Keratinocyte (primary cell): Measurements from ENCODE around the gene PDIA6. TPM values are rescaled to one million over a fixed set of nuclear protein-coding genes. Genes with fewer than 3 reads are reported as not detected.

Experiments used
- DNase-seq: peaks from one replicate; pipeline ENCODE4 v3.0.0-alpha.2; 2011; ENCODE audit warnings: low read depth, missing footprints, low spot score
- FAIRE-seq: peaks from 2 replicates; lab custom pipeline; 2011; peaks lifted over from hg19 to GRCh38; lab: Jason Lieb, UNC
- H2AFZ ChIP-seq: 2 replicates; pipeline ENCODE4 v1.6.0; 2012; ENCODE audit warnings: low read length, control low read depth, inconsistent platforms; ENCODE audit not compliant: control insufficient read depth
- H3K27ac ChIP-seq: 2 replicates; pipeline ENCODE4 v1.5.1; 2011; ENCODE audit warnings: low read length; ENCODE audit not compliant: control insufficient read depth, insufficient read depth
- H3K27me3 ChIP-seq: 3 replicates; pipeline ENCODE4 v1.6.0; 2011; ENCODE audit warnings: low read length; ENCODE audit not compliant: control insufficient read depth, insufficient read depth; ENCODE audit errors: extremely low read depth
- H3K36me3 ChIP-seq, 2 experiments: 2 replicates in 1 of 2; 3 replicates in 1 of 2; pipeline ENCODE4 v1.5.1; 2011; ENCODE audit warnings: low read length in 2 of 2, mild to moderate bottlenecking in 1 of 2; ENCODE audit not compliant: control insufficient read depth in 2 of 2, insufficient read depth in 2 of 2; ENCODE audit errors: extremely low read depth in 1 of 2
- H3K4me1 ChIP-seq: 3 replicates; pipeline ENCODE4 v1.5.1; 2011; ENCODE audit warnings: low read length; ENCODE audit not compliant: control insufficient read depth, insufficient read depth; ENCODE audit errors: extremely low read depth
- H3K4me2 ChIP-seq: 3 replicates; pipeline ENCODE4 v1.6.0; 2011; ENCODE audit warnings: low read depth, low read length; ENCODE audit not compliant: control insufficient read depth, insufficient read depth; ENCODE audit errors: extremely low read depth
- H3K4me3 ChIP-seq, 3 experiments: fragments of 200-600 bp in 1 of 3; sonication (generic) in 1 of 3; 2 replicates in 2 of 3; 3 replicates in 1 of 3; pipeline ENCODE4 v1.5.1; 2011 to 2016; ENCODE audit warnings: low read length in 3 of 3, mild to moderate bottlenecking in 3 of 3, control low read depth in 2 of 3, inconsistent platforms in 1 of 3, low read depth in 1 of 3, mixed read lengths in 1 of 3, mixed run types in 1 of 3, moderate library complexity in 1 of 3; ENCODE audit not compliant: control insufficient read depth in 2 of 3, insufficient read depth in 2 of 3; ENCODE audit errors: extremely low read depth in 1 of 3
- H3K79me2 ChIP-seq: 2 replicates; pipeline ENCODE4 v1.6.0; 2012; ENCODE audit warnings: low read length; ENCODE audit not compliant: control insufficient read depth, insufficient read depth
- H3K9ac ChIP-seq: 3 replicates; pipeline ENCODE4 v1.6.0; 2011; ENCODE audit warnings: low read length; ENCODE audit not compliant: control insufficient read depth, insufficient read depth; ENCODE audit errors: extremely low read depth
- H3K9me1 ChIP-seq: 3 replicates; pipeline ENCODE4 v1.6.0; 2011; ENCODE audit warnings: low read length; ENCODE audit not compliant: control insufficient read depth, insufficient read depth; ENCODE audit errors: extremely low read depth
- H3K9me3 ChIP-seq: 2 replicates; pipeline ENCODE4 v1.5.1; 2012; ENCODE audit warnings: low read depth, low read length; ENCODE audit not compliant: control insufficient read depth
- H4K20me1 ChIP-seq: 3 replicates; pipeline ENCODE4 v1.6.0; 2011; ENCODE audit warnings: low read length; ENCODE audit not compliant: control insufficient read depth, insufficient read depth; ENCODE audit errors: extremely low read depth
- EZH2 ChIP-seq: IDR thresholded peaks from one replicate; pipeline ENCODE4 v1.6.1; 2012; ENCODE audit warnings: inconsistent platforms, mild to moderate bottlenecking, low read length, moderate library complexity
- dilution Hi-C: fragments of 300-500 bp; cut with MboI; formaldehyde crosslinking; loops from one replicate; pipeline ENCODE4 v1.7.0; 2020; ENCODE audit warnings: low sequenced_read_pairs; ENCODE audit not compliant: extremely low pct_ligation_motif_present
- polyA plus RNA-seq, 5 experiments: library from polyadenylated mRNA; depleted of rRNA in 3 of 5; stranded (reverse) in 3 of 5; stranded (forward) in 1 of 5; unstranded in 1 of 5; fragments of >200 nt; gene quantifications; 1 replicate in 1 of 5; 2 replicates in 3 of 5; 3 replicates in 1 of 5; pipeline versions ENCODE4 v1.2.1 to v1.2.3, GENCODE V29; 2011 to 2012; ENCODE audit warnings: missing spikeins in 2 of 5, low read depth in 1 of 5, low replicate concordance in 1 of 5
- TF ChIP-seq, protein P1 (sequence below), 3 experiments: IDR thresholded peaks in 1 of 3; conservative IDR thresholded peaks in 1 of 3; optimal IDR thresholded peaks in 1 of 3; 2 replicates in 2 of 3; 3 replicates in 1 of 3; pipeline versions ENCODE3 to v1.5.1; 2011; ENCODE audit warnings: low read length in 3 of 3, mild to moderate bottlenecking in 3 of 3, moderate library complexity in 2 of 3, control low read depth in 1 of 3, inconsistent platforms in 1 of 3; ENCODE audit not compliant: insufficient read depth in 2 of 3; ENCODE audit errors: extremely low read depth in 1 of 3

The PDIA6 gene
- polyA plus RNA-seq, 1 donor (not counting 4 experiments of a cell fraction or from before 2014, with no cell fraction given), result 310 TPM

DNA sequence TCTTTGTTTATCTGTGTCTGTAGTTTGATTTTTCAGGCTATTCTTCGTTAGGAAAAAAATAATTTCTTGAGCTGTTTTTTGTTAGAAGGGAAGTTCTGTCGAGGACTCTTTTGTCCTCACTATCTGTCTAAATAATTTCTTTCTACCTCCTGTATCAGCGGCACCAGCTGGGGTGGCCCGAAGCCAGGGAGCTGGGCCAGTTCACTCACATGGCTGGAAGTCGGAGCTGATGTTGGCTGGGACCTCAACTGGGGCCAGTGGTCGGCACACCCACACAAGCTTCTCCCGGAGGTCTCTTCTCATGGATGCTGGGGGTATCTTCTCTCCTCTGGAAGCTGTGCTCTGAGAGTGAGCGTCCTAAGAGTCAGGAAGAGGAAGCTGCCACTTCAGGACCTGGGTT, 8.0 kb upstream of the PDIA6 start:
- TF ChIP-seq, protein P1, sequence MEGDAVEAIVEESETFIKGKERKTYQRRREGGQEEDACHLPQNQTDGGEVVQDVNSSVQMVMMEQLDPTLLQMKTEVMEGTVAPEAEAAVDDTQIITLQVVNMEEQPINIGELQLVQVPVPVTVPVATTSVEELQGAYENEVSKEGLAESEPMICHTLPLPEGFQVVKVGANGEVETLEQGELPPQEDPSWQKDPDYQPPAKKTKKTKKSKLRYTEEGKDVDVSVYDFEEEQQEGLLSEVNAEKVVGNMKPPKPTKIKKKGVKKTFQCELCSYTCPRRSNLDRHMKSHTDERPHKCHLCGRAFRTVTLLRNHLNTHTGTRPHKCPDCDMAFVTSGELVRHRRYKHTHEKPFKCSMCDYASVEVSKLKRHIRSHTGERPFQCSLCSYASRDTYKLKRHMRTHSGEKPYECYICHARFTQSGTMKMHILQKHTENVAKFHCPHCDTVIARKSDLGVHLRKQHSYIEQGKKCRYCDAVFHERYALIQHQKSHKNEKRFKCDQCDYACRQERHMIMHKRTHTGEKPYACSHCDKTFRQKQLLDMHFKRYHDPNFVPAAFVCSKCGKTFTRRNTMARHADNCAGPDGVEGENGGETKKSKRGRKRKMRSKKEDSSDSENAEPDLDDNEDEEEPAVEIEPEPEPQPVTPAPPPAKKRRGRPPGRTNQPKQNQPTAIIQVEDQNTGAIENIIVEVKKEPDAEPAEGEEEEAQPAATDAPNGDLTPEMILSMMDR (optimal IDR thresholded peaks at IDR 0.05 in 1 of 3, IDR thresholded peaks at IDR 0.05 in 1 of 3, conservative IDR thresholded peaks at IDR 0.05 in 1 of 3; ENCODE audit: extremely low read depth in 1 of 3, insufficient read depth in 2 of 3, low read length in 3 of 3), result no peak
- no peak for TF ChIP-seq EZH2
- Histone ChIP-seq H3K79me2 (no peaks in the 10 kb centered on the region), H3K36me3 (no peaks in the 10 kb centered on the region), H2AFZ (no peak overlapping the region), H3K27me3 (peaks cover 17% of the 10 kb centered on the region), H4K20me1 (no peaks in the 10 kb centered on the region), H3K27ac (no peak overlapping the region), H3K4me2 (no peak overlapping the region), H3K4me1 (no peaks in the 10 kb centered on the region), H3K4me3 (no peak overlapping the region), H3K9me1 (no peaks in the 10 kb centered on the region), H3K9me3 (no peaks in the 10 kb centered on the region), H3K9ac (no peak overlapping the region)
- dilution Hi-C loops, result no loop called here
- DNase-seq, result no peak
- no peak for FAIRE-seq

DNA sequence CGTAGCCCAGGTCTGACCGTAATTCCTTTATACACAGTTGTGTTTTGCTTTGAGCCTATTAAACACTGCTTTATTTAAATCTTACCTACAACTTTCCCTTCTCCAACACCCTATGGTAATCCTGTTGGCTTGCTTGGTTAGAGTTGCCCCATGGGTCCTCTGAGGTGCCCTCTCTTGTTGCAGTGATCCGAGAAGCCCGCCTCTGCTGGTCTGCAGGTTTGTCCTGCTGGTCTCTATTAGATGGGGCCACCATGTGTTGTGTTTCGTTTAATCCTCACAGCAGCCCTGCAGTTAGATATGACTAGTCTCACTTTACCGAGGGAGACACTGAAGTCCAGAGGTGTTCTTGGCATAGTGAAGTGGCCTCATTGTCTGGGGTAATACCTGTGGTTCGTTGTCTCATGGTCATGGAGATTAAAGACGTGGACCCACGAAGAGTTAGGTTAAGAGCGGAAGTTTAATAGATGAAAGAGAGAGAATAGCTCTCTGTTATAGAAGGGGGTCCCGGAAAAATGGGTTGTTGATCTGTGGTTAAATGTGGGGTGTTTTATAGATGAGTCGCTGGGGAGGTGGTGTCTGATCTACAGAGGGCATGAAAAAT, 7.2 kb upstream of the PDIA6 start:
- TF ChIP-seq, protein P1 (optimal IDR thresholded peaks at IDR 0.05 in 1 of 3, IDR thresholded peaks at IDR 0.05 in 1 of 3, conservative IDR thresholded peaks at IDR 0.05 in 1 of 3; ENCODE audit: extremely low read depth in 1 of 3, insufficient read depth in 2 of 3, low read length in 3 of 3), result no peak
- TF ChIP-seq EZH2, result no peak
- FAIRE-seq, result no peak
- no peak for DNase-seq
- Histone ChIP-seq H3K27ac (no peak overlapping the region), H3K9me3 (no peaks in the 10 kb centered on the region), H3K9me1 (no peaks in the 10 kb centered on the region), H3K27me3 (peaks cover 17% of the 10 kb centered on the region), H3K36me3 (no peaks in the 10 kb centered on the region), H3K79me2 (no peaks in the 10 kb centered on the region), H3K4me1 (no peaks in the 10 kb centered on the region), H3K4me2 (no peak overlapping the region), H3K9ac (no peak overlapping the region), H3K4me3 (no peak overlapping the region), H2AFZ (no peak overlapping the region), H4K20me1 (no peaks in the 10 kb centered on the region)
- dilution Hi-C loops, result no loop called here
